ENCODE data around the gene DOHH.

DNA sequence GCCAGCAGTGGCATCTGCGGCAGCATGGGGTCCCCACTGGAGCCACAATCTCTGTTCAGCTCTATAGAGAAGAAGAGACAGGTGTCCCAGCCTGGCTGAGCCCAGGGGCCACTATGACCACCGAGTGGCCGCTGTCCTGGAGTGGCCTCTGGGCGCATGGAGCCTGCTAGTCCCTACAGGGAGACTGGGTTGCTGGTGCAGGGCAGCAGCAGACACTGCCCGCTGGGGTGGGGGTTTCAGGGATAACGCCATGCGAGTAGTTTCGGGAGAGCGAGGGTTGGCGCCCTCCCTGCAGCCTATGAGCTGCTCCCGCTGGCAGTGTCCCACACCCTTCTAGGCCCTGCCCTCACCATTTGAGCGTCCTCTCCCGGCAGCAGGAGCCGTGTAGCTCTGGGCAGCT is 27.6 kb upstream of the DOHH start:
- TF ChIP-seq, protein P1, sequence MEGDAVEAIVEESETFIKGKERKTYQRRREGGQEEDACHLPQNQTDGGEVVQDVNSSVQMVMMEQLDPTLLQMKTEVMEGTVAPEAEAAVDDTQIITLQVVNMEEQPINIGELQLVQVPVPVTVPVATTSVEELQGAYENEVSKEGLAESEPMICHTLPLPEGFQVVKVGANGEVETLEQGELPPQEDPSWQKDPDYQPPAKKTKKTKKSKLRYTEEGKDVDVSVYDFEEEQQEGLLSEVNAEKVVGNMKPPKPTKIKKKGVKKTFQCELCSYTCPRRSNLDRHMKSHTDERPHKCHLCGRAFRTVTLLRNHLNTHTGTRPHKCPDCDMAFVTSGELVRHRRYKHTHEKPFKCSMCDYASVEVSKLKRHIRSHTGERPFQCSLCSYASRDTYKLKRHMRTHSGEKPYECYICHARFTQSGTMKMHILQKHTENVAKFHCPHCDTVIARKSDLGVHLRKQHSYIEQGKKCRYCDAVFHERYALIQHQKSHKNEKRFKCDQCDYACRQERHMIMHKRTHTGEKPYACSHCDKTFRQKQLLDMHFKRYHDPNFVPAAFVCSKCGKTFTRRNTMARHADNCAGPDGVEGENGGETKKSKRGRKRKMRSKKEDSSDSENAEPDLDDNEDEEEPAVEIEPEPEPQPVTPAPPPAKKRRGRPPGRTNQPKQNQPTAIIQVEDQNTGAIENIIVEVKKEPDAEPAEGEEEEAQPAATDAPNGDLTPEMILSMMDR (IDR thresholded peaks at IDR 0.05), result no peak
- TF ChIP-seq POLR2A (IDR thresholded peaks at IDR 0.05), result no peak
